GM18867 (cell line): ENCODE data around the gene AIPL1.

Experiments
- ATAC-seq: cut with Tn5 transposase; IDR thresholded peaks from one replicate; pipeline ENCODE4 v1.9.1; 2021; ENCODE audit warnings: mild to moderate bottlenecking, moderate library complexity; ENCODE audit not compliant: unreplicated experiment

AIPL1 gene

DNA sequence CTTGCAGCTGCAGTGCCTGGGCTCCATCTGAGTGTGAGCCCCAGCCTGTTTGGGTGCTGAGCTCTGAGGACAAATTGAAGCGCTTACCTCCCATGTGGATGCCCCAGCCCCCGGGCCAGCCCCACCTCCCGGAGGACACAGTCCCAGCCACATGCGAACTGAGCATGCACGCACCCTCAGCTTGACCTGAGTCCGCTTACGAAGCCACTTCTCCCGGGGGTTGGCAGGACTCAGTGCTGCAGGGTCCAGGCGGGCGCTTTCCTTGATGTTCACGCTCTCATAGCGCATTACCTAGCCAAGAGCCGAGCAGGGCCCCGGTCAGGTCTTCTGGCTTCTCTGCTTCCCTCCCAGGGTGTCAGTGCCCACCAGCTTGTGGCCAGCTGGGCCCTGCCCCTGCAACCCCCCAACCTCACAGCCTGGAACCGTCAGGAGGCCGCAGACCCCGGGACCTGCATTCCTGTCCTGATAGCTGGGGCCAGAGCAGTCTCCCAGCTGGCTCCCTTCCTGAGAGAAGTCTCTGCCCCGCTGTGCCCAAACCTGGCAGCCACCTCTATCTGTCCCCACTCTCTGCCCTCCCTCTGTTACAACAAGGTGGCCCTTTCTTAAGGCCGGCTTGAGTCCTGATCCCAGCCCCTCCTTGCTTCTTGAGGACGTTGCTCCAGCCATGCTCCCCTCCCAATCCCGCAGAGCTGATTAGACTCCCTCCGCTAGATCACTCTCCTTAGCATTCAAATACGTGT is 33.3 kb upstream of the AIPL1 start:
- ATAC-seq, result no peak

DNA sequence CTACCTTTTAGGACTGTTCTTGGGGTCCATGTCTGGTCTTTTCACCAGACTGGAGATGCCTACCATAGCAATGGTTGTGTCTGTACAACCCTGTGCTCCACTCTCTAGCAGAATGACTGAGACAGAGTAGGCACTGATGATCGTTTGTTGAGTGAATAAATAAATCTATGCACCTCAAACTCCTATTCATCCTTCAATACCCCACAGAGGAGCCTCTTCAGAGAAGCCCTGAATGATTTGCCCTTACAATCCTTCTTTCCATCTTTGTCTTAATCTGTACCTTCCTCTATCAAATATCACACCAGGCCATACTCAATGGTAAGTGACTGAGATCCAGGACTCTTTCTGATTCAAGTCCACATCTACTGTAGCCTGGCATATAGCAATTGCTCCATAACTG is 32.6 kb upstream of the AIPL1 start:
- ATAC-seq, result no peak

DNA sequence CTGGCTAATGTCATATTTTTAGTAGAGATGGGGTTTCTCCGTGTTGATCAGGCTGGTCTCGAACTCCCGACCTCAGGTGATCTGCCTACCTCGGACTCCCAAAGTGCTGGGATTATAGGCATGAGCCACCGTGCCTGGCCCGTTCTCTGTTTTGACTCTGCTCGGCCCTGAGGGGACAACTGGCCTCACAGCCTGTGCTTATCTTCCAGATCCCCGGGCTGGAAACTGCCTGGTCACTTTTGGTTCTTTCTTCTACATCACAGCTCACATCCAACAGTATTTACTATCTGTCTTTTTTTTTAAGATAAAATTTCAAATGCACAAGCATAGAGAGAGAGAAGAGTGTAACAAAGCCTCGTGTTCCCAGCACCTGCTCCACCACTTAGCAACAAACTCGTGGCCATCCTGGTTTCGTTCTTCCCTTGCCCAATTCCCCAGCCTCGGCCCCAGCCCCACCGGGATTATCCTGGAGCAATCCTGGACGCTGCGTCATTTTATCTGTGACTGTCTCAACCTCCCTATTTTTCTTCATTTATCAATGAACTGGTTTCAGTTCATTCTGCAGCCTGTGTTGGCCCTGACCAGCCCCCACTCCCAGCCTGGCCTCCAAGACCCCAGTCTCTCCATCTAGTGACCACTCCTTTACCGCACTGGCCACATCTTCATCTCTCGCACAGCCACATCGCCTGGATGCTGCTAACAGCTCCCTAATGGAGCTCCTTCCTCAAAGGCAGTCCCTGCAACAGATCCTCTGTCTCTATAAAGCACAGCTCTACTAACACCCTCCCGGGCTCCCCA is 30.5 kb upstream of the AIPL1 start:
- no peak for ATAC-seq

DNA sequence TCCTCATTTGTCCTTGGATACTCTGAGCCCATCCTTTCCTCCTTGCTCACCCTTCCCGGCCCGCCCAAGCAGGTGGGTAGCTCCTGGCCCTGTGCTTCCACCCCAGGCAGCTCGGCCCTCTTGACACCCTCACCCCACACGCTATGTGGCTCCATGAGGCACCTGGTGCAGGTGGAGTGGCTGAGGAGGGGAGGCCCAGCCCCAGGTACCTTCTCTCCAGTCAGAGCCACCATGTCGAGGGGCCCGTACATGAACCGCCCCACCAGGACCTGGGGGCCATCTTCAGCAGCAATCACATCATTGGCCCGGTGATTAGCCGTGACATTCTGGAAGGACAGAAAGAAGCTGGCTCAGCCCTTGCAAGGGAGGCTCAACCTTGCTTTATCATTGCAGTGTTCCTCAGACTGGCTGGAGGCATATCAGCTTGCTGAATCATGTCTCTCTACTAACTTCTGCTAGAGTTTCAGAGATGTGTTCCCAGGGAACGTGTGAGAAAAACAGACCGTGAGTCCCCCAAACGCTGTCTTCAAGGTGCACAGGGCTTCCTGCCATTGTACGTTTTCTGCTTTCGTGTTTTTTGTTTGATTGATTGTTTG is 29.6 kb upstream of the AIPL1 start:
- no peak for ATAC-seq

DNA sequence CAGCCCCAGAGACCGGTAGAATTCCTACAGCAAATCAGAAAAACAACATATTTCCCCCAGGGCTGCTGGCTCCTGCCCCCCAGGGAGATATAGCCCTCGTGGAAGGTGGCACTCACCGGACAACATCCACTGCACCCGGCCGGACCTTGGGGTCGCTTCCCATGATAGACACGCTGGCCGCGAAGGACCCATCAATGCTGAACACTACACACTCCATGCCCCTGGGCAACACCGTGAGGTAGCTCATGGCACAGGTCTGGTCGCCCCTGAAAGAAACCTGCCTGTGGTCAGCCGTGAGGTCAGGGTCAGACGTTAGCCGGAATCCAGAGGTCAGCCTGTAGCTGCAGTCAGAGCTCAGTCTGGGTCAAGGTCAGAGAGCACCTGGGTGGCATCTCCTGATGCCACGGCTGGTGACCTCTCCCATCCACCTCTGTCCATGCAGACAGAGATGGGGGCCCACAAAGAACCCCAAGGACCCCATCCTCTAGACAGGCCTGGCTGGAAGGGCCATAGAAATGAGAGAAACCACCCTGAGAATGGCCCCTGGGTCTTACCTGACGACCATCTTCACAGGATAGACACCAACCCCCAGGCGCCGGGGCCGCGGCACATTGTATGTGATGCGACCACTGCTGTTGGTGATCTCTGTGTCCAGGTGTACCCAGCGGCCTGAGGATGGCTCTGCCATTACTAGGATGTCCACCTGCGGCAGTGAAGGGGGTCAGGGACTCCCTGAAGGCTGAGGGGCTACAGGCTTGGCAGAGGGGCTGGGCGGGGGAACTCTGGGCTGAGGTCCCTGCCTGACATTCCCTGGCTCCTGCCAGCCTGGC is 28.9 kb upstream of the AIPL1 start:
- ATAC-seq, result no peak

DNA sequence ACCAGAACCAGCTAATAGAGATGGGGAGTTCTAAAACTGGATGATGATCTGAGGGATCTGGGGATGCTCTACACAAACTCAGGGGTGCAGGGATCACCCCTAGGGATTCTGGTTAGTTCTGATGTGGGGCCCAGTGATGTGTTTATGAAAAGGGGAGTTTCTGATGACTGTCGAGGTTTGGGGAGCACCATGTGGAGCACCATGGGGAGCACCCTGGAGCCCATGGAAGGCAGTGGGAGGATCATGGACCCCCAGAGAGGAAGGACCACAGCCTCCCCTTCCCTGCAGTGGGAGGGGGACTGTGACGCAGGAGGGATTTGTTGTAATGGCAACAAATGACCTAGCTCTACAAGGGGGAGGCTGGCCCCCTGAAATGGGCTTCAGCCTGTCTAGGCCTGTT is 27.8 kb upstream of the AIPL1 start:
- ATAC-seq, result no peak

DNA sequence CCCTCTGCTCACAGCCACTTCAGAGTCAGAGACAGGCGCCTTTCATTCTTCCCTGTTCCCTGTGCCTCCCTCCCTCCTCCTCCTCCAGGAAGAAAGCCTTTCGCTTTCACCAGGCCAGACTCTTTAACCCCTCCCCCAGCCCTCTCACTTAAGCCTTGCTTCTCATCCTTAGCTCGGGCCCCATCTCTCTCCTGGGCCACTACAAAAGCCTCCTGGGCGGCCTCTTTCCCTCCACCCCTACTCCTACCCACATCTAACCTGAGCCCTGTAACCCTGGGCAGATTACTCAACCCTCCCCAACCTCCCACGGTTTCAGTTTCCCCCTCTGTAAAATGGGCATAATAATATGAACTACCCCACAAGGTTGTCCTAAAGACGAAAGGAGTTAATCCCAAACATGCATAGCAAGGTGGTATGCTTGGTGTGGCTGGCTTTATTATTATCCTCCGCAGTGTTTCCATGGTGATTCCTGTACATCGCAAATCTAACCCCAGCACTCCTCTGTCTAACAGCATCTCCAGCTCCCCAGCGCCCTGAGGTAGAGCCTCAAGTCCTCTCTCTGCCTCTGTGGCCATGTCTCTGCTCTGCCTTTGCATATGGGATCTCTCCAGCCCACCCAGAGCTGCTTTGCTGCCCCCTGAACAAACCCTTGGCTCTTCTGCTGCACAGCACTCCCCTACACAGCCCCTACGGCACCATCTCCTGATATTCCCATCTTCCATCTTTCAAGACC is 27.0 kb upstream of the AIPL1 start:
- no peak for ATAC-seq

DNA sequence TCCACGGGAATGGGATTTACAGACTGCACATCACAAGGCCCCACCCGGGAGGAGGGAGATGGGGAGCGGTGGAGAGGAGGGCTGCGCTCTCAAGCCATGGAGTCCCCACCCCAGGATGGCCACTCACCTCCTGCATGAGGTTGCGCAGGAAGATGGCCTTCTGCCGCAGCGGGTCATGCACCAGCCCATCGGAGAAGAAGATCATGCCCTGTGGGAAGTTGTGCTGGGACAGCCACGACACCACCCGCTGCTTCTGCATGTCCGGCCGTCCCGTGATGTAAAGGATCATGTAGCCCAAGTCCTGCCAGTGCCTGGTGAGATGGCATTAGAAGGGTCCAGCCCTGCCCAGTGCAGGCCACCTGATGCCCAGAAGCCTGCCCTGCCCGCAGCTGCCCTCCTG is 26.3 kb upstream of the AIPL1 start:
- ATAC-seq, result no peak

DNA sequence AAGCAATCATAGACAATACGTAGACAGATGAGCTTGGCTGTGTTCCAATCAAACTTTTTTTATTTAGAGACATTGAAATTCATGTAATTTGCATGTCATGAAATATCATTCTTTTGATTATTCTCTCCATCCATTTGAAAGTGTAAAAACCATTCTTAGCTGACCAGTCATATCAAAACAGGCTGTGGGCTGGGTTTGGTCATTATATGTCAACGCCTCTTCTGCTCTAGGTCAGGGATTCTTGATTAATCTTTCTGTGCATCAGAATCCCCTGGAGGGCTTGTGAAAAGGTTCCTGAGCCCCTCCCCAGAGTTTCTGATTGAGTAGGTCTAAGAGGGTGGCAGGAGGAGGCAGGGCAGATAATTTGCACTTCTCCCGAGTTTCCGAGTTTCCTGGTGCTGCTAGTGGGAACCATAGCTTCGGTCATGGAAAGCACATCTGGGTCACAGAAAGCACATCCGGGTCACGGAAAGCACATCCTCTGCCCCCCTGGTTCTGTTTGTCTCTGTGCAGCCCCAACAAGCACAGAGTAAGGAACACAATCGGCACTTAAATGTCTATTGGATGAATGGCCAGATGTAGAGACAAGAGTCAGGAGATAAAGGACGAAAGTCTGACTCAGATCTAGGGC is 25.7 kb upstream of the AIPL1 start:
- no peak for ATAC-seq

DNA sequence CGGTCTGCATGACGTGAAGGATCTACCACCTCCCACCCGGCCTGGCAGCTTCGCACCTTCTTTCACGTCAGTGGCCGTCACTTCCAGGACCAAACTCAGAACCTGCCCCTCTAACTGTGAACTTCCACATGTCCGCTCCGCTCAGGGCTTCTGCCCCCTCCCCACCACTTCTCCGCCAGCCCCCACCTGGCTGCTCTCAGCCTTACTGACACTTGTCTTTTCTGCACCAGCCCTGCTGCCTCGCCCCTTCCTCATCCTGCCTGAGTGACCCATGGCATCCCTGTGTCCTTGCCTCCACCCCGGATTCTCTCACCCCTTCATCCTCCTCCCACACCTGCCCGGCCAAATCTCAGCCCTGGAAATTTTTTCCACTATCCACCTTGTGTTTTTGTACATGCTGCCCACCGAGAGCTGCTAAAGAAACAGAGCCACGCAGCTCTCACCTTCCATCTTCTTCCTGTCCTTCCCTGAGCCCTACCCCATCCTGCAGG is 23.6 kb upstream of the AIPL1 start:
- no peak for ATAC-seq

DNA sequence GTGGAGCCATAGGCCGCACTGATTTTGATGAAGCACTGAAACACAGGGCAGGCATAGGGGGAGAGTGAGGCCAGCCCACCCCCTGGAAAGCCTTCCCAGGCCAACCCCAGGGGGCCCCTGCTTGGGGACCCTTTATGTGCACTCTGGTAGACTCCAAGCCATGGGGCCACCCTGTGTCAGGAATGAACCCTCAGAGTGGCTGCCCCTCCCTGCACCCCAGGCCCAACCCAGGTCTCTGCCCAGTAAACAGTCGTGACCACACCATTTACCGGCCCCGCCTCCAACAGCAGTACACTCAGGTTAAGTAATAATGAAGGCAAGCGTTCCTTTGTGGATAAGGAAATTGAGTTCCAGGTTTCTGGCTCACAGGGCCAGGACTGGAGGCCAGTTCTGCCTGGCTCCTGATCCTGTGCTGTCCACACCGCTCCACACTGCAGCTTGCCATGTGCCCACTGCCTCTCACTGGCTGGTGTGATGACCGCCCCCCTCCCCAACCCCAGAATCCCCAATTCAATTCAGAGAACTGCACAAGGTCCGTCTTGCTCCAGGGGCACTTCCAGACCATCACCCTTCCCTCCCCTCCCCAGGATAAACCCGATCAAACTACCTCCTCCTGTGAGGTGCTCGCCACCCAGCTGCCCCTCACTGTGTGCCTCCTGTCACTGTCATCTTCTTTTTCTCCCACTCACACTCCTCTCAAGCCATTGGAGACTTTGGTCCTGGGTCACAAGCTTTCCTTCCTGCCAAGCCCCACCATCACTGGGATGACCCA is 23.0 kb upstream of the AIPL1 start:
- no peak for ATAC-seq

DNA sequence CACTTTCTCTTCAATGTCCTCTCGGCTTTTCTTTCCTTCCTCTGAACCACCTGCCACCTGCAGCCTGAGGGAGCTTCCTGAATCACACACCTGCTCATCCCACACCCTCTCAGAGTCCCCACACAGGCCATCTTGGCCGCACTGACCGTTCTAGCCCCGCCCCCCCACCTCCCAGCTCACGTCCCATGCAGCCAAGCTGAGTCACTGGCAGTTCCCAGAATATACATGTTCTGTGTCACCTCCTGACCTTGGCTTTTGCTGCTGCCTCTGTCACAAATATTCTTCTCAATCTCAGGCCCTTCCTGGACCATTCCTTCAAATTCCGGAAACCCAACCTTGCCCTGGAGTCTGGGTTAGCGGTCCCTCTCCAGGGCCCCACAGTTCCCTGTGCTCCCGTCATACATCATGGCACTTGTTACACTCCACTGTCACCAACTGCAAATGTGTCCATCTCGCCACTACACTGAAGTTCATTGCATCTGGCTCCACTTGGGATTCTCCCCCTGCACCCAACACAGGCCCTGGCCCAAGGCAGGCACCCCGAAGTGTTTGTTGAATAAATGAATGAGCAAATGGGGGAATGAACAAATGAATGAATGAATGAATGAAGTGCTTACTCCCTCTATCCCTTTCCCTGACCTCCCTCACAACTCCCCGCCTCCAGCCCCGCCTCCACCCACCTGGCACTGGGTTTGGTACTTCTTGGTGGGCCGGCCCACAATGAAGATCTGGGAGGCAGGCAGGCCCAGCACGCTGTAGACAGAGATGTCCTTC is 22.2 kb upstream of the AIPL1 start:
- no peak for ATAC-seq

DNA sequence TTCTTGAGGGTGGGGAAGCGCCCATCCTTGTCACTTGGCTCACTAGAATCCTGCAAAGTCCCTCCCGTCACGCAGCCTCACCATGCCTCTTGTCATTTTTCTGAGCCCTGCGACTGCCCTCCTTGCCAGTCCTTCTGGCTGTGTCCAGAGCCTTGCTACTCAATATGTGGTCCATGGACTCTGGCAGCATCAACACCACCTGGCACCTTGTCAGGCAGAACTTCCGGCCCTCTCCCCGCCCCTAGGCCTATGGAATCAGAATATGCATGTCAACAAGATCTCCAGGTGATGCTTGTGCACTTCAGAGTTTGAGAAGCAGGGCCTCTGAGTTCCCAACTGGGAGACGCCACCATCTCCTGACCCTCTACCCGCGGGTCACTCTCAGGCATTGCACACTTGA is 21.4 kb upstream of the AIPL1 start:
- no peak for ATAC-seq

DNA sequence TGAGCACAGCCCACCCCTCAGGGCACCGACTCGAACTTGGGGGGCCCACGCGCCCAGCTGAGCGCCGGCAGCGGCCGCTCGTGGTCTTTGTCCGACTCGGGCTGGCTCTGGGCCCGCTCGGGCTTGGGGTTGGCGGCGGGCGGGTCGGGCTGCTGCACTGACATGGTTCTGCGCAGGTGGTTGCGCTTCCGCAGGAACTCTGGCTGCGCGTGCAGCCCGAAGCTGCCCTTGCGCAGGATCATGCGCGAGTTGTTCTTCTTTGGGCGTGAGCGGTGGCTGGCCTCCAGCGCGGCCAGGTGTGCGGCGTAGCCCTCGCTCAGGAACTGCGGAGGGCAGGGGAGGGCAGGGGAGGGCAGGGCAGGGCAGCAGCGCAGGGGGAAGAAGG is 20.4 kb upstream of the AIPL1 start:
- ATAC-seq, result no peak

DNA sequence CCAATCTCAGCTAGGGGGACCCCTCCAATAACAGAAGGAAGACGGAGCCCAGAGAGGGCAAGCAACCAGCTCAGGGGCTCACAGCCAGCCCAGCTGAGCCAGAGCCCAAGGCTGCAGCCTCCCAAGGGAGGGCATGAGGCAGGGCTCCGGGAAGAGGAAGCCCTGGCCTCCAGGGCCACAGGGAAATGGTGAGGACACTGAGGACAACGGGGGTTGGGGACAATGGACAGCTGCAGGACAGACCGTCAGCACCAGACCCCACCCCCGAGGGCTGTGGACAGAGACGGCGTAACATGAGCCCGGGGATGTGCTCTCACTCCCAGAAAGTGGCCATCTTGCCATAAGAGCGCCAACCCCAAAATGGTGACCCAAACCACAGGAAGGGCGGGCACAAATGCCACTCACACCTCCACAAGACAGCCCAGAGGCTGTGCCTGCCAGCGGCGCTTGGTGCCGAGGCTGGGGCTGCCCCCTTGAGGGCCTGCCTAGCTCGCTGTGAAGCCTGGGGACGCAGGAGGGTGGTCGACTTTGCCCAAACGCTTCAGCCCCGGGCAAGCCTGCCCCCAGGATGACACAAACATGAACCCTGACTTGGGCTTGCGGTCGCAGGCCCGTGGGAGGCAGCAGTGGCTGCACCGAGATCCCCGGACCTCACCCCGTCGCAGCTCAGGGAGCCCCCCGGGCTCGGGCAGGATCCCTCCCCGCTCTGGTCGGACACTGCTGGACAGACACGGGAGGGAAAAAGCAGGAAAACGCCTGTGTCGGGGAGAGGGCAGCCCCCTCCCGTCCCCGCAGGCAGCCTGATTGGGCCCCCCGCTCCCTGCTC is 19.8 kb upstream of the AIPL1 start:
- ATAC-seq, result no peak

DNA sequence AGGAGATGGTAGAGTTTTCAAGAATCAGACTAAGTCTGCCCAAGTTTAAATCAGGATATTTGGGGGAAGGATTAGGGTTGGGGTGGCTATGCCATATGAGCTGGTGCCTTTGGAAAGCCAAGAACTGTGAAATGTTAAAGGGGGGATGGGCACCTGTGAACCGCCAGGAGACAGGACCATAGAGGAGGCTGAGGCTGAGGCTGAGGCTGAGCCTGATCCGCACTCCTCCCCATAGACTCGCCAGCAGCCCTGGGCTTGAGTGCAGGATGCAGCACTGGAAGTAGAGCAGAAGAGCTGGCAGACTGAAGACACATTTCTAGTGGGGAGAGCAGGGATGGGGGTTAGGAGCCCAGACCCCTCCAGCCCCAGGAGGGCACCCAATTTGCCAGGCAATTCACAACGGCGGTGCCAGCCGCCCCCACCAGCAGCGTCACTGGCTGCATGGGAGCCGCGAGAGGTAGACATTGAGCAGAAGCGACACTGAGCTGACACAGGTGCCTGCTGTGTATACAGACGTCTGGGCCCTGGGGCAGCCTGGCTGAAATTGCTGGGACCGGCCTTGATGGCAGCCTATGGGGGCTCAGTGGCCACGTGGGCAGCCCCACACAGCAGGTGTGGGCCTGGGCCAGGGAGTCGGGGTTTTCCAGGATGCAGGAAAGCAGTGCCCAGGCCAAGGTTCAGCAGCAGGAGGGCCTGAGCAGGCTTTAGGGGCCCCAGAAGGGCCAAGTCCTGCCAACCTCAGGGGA is 18.5 kb upstream of the AIPL1 start:
- no peak for ATAC-seq
